Measurements from ENCODE around the gene SEMA3F.

The SEMA3F gene

DNA sequence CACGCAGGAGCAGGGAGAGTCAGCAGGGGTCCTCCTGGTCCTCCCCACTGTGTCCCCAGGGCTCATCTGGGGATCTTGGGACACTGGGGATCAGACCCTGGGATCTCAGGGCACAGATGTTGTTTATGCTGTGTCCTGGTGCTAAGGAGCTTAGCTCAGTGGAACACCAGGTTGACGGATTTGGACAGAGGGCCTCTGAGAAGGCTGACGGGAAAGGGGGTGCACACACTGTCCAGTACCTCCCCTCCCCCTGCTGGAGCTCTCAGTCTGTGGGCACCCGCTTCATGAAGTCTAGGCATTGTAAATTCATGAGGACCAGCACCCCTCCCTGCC is 21.9 kb upstream of the SEMA3F start:
- DNase-seq = no peak

- DNase-seq = no peak
These were observed 20.8 kb upstream of the SEMA3F start for GRCh38 chr3:50134367-50134766.

DNA sequence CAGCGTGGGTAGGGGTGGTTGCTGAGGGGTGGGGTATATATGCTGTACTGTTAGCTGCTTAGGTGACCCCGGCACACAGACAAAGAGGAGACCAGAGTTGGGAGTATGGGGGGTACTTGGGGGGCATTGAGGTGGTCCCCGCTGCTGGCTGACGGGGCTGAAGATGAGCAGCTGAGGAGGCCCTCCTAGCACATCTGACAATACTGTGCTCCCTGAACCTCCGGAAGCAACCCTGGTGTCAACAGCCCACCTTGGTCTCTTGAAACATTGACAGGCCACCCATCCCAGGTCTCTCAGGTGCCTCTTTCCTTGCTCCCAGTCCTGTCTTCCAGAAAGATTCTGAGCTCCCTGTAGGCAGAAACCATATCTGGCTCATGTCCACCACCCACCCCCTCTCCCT is 19.2 kb upstream of the SEMA3F start:
- DNase-seq = no peak

GRCh38 chr3:50136714-50137405 is 18.3 kb upstream of the SEMA3F start:
- no peak for DNase-seq

DNA sequence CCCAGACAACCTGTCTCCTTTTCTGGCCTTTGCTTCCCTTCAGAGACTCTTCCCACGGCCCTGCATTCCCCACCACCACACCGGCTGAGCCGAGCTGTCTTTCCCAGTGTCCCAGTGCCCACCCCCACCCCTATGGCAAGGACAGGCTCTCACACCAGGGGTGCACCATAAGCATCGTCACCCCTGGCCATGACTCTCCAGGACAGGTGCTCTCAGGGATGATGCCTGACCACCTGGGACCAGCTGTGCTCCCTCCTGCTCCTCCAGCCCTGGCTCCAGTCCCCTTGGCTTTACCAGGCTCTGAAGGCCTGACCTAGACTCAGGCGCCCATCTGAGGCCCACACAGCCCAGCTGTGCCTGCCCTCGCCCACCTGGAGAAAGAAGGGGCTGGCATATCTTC is 17.6 kb upstream of the SEMA3F start:
- no peak for DNase-seq

DNA sequence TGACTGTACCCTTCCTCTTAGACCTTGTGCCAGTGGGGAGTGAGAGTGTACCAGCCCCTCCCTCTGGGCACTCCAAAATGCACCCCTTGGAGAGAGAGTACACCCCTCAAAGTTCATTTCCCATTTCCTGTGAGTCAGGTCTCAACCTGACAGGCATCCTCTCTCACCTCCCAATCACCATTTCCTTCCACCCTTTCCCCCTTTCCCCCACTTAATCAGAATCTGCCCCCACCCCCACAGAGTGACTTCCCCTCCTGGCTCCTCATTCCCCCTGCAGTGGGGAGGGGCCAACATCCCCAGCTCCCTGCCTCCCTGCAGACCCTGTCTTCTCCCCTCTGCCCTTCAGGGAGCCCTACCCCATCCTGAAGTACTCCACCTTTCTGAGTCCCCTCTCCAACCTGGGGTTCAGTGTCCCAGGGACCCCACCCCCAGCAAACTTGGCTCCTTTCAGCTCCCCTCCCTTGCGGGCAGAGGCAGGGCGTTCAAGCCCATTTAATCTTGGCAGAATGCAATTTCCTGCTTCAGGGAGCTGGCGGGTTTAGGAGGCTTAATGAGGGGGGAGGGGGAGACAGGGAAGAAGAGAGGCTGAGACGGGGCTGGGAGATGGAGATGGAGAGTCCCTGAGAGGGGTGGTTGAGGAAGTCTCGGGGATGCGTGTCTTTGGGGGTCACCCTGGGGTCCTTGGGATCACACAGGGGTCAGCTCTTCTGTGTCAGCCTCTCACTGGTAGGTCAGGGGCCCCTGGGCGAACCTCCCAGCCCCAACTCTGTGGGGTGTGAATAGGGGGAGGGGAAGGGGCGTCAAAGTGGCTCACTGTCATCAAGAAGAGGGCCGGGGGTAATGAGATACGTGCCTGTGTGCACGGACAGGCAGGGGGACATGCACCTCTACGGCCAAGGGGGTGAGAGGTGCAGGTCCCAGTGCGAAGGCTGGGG is 16.6 kb upstream of the SEMA3F start:
- no peak for DNase-seq

DNA sequence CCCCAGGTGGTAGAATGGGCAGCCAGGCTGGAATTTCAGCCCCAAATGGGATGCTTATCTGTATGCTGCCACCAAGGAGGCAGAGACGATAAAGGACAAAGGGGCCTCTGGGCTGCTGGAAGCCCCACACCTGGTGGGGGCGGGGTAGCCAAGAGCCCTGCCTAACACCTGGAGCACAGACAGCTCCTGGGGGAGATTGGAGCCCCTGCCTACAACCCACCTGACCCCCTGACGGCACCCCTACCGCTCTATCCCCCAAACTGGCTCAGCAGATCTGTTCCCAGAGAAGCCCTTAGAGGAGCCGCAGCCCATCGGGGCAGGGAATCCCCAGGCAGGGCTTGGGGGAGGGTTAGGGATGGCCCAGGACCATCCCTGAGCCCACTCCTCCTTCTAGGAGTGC is 15.8 kb upstream of the SEMA3F start:
- no peak for DNase-seq

GRCh38 chr3:50139718-50140423 is 15.3 kb upstream of the SEMA3F start:
- no peak for DNase-seq

DNA sequence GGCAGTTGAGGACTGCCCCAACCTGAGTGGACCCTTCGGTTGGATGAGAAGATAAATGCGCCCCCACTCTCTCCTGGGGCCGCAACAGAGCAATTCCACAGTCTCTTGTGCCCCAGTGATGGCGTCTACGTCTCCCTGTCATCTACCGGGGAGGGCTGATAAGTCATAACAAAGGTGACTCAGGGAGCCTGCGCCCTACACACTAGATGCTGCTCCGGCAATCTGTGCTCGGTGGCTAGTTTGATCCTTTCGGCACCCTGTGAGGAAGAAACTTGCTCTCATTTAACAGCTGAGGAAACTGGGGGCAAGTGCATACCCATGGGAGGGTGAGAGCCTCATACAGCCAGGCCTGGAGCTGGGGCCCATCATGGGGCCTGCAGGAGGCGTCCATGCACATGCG is 14.1 kb upstream of the SEMA3F start:
- no peak for DNase-seq

DNA sequence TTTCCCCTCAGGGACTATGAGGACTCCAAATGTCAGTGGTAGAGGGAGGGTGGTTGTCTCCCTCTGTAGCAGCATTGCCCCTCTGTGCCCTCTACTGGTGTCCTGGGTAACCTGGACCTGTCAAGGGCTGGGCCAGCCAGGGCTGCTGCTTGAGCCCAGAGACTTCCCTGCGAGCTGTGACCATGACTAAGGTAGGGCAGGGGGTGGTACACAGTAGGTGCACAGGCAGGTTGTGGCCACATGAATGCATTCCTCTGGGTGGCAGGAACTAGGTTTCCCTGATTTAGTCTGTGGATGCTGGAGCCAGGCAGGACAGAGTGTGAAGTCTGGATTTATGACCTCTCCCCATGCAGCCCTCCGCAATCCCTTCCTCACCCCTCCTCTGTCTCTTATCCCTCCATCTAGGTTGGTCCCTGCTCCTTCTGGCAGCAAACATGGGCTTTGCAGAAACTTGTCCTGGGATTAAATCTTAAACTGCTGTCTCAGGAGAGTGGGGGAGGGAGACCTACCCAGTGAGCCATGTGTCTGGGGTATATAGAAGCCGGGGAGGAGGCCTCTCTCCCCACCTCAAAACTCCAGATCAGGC is 8.7 kb upstream of the SEMA3F start:
- DNase-seq = no peak

DNA sequence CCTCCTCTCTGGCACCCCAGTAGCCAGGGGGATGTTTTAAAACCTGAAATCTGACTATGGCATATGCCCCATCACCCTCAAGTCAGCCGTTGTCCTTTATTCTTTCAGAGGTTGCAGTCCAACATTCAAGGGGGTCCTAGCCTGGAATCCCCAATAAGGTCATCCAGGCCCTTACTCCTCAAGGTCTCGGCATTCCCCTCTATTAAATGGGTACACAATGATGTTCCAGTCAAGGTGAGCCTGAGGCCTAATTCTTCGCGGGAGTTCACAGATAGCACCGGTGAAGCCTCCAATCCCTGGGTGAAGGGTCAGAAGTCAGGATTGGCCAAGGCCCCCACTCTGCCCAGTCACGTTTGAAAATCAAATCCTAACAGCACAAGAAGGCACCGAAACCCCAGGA is 8.1 kb upstream of the SEMA3F start:
- DNase-seq = no peak

GRCh38 chr3:50147447-50147846 is 7.7 kb upstream of the SEMA3F start:
- DNase-seq = no peak

- DNase-seq = no peak
These were observed 7.3 kb upstream of the SEMA3F start for GRCh38 chr3:50147861-50148260.

DNA sequence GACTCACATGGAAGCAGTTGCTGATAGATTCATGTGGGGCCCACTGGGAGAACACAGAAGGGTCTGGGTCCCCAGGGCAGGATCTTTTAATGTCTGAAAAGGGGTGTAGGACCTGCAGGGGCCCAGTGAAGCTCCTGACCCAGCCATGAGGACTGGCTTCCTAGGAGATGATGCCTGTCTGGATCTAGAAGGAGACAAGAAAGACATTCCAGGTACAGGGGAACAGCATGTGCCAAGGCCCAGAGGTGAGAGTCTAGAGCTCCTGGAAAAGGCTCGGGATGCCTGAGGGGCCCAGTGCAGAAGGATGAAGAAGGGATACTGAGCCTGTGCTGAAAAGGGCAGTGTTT is 4.7 kb upstream of the SEMA3F start:
- no peak for DNase-seq

- DNase-seq = no peak
These were observed 4.0 kb upstream of the SEMA3F start for GRCh38 chr3:50150863-50151686.

DNA sequence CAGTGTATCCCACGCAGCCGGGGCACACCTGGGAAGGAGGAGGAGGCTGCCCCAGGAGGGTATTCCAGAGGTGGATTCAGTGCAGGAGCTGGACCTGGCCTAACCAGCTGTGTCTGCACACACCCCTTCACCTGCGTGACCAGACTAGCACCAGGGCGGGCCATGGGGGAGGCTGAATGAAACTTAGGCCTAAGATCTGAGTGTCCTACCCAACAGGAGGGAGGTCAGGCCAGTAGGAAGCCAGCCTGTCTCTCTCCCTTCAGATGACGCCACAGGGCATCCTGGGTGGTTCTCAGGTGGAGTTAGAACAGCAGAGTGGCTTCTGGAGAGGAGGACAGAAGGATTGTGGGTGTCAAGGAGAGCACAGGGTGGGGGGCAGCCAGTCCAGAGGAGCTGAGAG is 3.4 kb upstream of the SEMA3F start:
- DNase-seq = no peak

GRCh38 chr3:50153782-50154475 is 1.2 kb upstream of the SEMA3F start:
- no peak for DNase-seq

DNA sequence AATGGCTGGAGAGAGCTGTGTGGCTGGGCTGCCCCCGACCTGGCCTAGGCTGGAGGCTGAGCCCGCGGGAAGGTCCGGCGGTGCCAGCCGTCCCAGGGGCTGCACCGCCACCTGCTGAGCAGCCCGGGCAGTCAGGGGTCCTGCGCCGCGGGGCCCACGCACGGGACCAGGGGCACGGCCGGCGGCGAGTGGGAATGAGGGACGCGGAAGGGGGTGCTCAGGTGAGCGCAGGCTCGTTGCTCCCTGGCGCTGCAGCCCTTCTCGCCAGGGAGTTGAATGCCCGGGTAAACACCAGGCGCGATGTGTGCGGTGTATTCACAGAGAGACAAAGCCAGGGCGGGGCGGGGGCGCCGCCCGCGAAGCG is 666 bp upstream of the SEMA3F start:
- DNase-seq = no peak

GRCh38 chr3:50155491-50155878 is 361 bp downstream of the SEMA3F start:
- DNase-seq = no peak

- DNase-seq = no peak
These were observed 767 bp downstream of the SEMA3F start for GRCh38 chr3:50155891-50156290.

GRCh38 chr3:50156549-50157493 is 1.7 kb downstream of the SEMA3F start:
- no peak for DNase-seq

Data from activated CD4-positive, CD25-positive, alpha-beta regulatory T cell treated with anti-CD3 and anti-CD28 coated beads, Interleukin-2, amount 50 U/mL, for 72 hours (primary cell).